ENCODE measurements around the gene MGAT5B. TPM values are rescaled to one million over a fixed set of nuclear protein-coding genes. Genes with fewer than 3 reads are reported as not detected.

The MGAT5B gene
- total RNA-seq, 1 experiment from 2014 or later, result 14.3 TPM

DNA sequence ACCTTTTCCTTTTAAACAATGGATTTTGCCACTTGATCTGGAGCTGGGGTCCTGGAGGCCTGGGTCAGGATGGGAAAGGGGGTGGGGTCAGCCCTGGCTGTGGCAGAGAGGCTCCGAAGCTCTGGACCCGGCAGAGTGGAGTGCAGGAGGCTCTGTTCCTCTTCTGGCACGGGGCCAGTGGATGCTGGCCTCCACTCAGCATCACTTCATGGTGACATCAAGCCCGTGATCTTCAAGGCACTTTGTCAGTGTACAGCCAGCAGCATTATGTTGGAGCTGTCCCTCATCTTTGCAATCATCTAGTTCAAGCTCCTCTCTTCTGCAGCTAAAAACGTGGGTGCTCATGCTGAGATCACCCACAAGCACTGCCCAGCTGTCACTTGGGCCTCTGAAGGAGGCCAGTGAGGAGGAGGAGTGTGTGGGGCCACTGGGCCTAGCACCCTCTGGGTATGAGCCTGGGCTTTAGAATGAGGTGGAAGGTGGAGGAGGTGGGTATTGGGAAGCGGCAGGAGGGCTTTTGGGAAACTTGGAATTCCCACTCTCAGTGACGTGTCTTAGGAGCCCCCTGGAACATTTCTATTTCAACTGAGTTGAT lies 45.9 kb upstream of the MGAT5B start:
- H3K4me2 ChIP-seq, result no peak overlapping the region
- ChIA-PET POLR2A (ENCODE audit: unreplicated experiment) (no interaction called here), CTCF (no interaction called here)
- no peak overlapping the region for H3K27ac ChIP-seq
- TF ChIP-seq, protein P1, sequence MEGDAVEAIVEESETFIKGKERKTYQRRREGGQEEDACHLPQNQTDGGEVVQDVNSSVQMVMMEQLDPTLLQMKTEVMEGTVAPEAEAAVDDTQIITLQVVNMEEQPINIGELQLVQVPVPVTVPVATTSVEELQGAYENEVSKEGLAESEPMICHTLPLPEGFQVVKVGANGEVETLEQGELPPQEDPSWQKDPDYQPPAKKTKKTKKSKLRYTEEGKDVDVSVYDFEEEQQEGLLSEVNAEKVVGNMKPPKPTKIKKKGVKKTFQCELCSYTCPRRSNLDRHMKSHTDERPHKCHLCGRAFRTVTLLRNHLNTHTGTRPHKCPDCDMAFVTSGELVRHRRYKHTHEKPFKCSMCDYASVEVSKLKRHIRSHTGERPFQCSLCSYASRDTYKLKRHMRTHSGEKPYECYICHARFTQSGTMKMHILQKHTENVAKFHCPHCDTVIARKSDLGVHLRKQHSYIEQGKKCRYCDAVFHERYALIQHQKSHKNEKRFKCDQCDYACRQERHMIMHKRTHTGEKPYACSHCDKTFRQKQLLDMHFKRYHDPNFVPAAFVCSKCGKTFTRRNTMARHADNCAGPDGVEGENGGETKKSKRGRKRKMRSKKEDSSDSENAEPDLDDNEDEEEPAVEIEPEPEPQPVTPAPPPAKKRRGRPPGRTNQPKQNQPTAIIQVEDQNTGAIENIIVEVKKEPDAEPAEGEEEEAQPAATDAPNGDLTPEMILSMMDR (conservative IDR thresholded peaks at IDR 0.05), result no peak
- no peak for TF ChIP-seq EZH2 (IDR thresholded peaks at IDR 0.05; ENCODE audit: low read depth)
- no peaks in the 10 kb centered on the region for H3K27me3 ChIP-seq (ENCODE audit: insufficient read depth, low read depth)
- no peaks in the 10 kb centered on the region for H3K79me2 ChIP-seq (ENCODE audit: low read depth)
- H3K4me3 ChIP-seq, result no peak overlapping the region
- H4K20me1 ChIP-seq (ENCODE audit: insufficient read depth), result no peaks in the 10 kb centered on the region
- H2AFZ ChIP-seq, result no peak overlapping the region
- DNase-seq, result no peak
- H3K9me2 ChIP-seq (ENCODE audit: insufficient read depth), result no peaks in the 10 kb centered on the region
- intact Hi-C loops (cut with micrococcal nuclease; ENCODE audit: unreplicated experiment), result no loop called here
- no peaks in the 10 kb centered on the region for H3F3A ChIP-seq (ENCODE audit: insufficient read depth, low read depth)
- BruUV-seq (replicated peaks), result no TSS peak
- no peaks in the 10 kb centered on the region for H3K4me1 ChIP-seq (replicated peaks; ENCODE audit: insufficient read depth)
- no peaks in the 10 kb centered on the region for H3K9me3 ChIP-seq (ENCODE audit: insufficient read depth, low read depth)
- H3K36me3 ChIP-seq (ENCODE audit: low read depth), result no peaks in the 10 kb centered on the region

DNA sequence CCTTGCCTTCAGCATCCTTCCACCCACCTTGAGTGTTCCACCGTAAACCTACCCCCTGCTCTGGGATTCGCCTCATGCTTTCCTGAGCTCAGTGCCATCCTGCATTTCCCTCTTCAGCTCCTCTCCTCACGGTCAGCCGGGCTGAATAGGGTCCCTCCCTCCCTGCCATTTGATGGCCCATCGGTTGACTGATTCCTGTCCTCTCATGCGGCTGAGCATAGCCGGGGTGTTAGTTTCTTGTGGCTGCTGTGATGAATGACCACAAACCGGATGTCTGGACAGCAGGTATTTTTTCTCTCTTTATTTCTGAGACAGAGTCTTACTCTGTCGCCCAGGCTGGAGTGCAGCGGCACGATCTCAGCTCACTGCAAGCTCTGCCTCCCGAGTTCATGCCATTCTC lies 44.1 kb upstream of the MGAT5B start:
- H3K4me1 ChIP-seq (replicated peaks; ENCODE audit: insufficient read depth), result no peaks in the 10 kb centered on the region
- POLR2A ChIA-PET (ENCODE audit: unreplicated experiment), result no interaction called here
- intact Hi-C loops (cut with micrococcal nuclease; ENCODE audit: unreplicated experiment), result no loop called here
- H2AFZ ChIP-seq, result no peak overlapping the region
- no peak overlapping the region for H3K4me3 ChIP-seq
- CTCF ChIA-PET, result interaction anchor here (0.7 kb wide), 1 partner anchor 103 kb away, joined by 6 read pairs; no protein-coding TSS in a partner anchor
- no peaks in the 10 kb centered on the region for H3K27me3 ChIP-seq (ENCODE audit: insufficient read depth, low read depth)
- BruUV-seq (replicated peaks), result no TSS peak
- H4K20me1 ChIP-seq (ENCODE audit: insufficient read depth), result no peaks in the 10 kb centered on the region
- no peak for DNase-seq
- H3K9me3 ChIP-seq (ENCODE audit: insufficient read depth, low read depth), result no peaks in the 10 kb centered on the region
- H3K4me2 ChIP-seq, result no peak overlapping the region
- H3K9me2 ChIP-seq (ENCODE audit: insufficient read depth), result no peaks in the 10 kb centered on the region
- no peak for TF ChIP-seq EZH2 (IDR thresholded peaks at IDR 0.05; ENCODE audit: low read depth)
- no peak overlapping the region for H3K27ac ChIP-seq
- no peaks in the 10 kb centered on the region for H3F3A ChIP-seq (ENCODE audit: insufficient read depth, low read depth)
- no peaks in the 10 kb centered on the region for H3K79me2 ChIP-seq (ENCODE audit: low read depth)
- no peaks in the 10 kb centered on the region for H3K36me3 ChIP-seq (ENCODE audit: low read depth)

DNA sequence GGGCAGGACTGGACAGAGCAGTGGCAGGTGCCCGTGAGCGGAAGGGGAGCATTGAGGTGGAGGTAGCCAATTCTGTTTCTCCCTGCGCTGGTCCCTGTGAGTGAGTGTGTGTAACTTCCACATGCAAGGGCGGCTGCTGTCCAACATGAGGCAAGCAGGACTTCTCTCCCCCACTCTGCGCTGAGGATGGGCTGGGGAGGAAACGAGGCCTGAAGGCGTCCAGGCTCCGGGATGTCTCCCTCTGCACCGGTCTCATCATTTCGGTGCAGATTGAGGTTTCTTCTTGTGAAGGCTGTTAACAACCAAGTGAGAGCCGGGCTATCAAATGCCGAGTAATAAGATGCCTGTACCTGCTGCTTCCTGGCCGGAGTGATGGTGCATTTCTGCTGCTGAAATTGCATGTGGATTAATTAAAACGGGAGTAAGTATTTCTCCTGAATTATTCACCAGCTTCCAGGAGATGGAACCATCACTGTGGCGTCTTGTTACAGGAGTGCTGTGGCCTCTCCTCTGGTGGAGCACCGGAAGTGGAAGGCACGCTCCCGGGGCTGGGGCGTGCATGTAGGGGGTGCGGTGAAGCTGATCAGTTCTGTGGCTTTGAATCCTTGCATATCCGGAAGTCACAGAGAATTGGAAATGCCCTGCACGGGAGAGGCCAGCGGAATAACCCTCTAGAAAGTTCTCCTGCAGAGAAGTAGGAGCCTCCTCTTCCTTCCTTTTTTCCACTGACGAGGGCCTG lies 41.7 kb upstream of the MGAT5B start:
- no peaks in the 10 kb centered on the region for H4K20me1 ChIP-seq (ENCODE audit: insufficient read depth)
- POLR2A ChIA-PET (ENCODE audit: unreplicated experiment), result no interaction called here

More for the DNA sequence above, 41.7 kb upstream of the MGAT5B start:
- no peaks in the 10 kb centered on the region for H3K4me1 ChIP-seq (replicated peaks; ENCODE audit: insufficient read depth)
- DNase-seq, result no peak
- H3K4me2 ChIP-seq, result no peak overlapping the region
- CTCF ChIA-PET, result no interaction called here
- H3K9me2 ChIP-seq (ENCODE audit: insufficient read depth), result no peaks in the 10 kb centered on the region
- no peak overlapping the region for H2AFZ ChIP-seq
- H3K27ac ChIP-seq, result no peak overlapping the region
- TF ChIP-seq, protein P1 (conservative IDR thresholded peaks at IDR 0.05), result no peak
- no peak for TF ChIP-seq EZH2 (IDR thresholded peaks at IDR 0.05; ENCODE audit: low read depth)
- no peaks in the 10 kb centered on the region for H3K36me3 ChIP-seq (ENCODE audit: low read depth)
- no peaks in the 10 kb centered on the region for H3K79me2 ChIP-seq (ENCODE audit: low read depth)
- H3K27me3 ChIP-seq (ENCODE audit: insufficient read depth, low read depth), result no peaks in the 10 kb centered on the region
- intact Hi-C loops (cut with micrococcal nuclease; ENCODE audit: unreplicated experiment), result no loop called here
- BruUV-seq (replicated peaks), result no TSS peak
- H3K9me3 ChIP-seq (ENCODE audit: insufficient read depth, low read depth), result no peaks in the 10 kb centered on the region
- H3K4me3 ChIP-seq, result no peak overlapping the region
- no peaks in the 10 kb centered on the region for H3F3A ChIP-seq (ENCODE audit: insufficient read depth, low read depth)

Measured in PC-9 (cell line).